SK-N-SH (cell line): ENCODE data around the gene AK4. TPM values are rescaled to one million over a fixed set of nuclear protein-coding genes. Genes with fewer than 3 reads are reported as not detected.

Experiments used
- CTCF ChIA-PET: fragments of 300-600, 350-600 bp; formaldehyde crosslinking; extraction: SDS; loops from one replicate; lab custom pipeline; 2021; lab: Yijun Ruan, JAX
- POLR2A ChIA-PET: fragments of 350-600 bp; sonication (Branson Sonifier 250); formaldehyde crosslinking; extraction: SDS; loops from one replicate; lab custom pipeline; 2020; ENCODE audit warnings: antibody characterized with exemption, inconsistent platforms; lab: Yijun Ruan, JAX
- DNase-seq: peaks from one replicate; pipeline ENCODE4 v3.0.0; 2012
- H2AFZ ChIP-seq: fragments of 200-600 bp; sonication (generic); 2 replicates; pipeline ENCODE4 v1.8.1; 2016; ENCODE audit warnings: antibody characterized with exemption, mild to moderate bottlenecking, low read depth
- H3F3A ChIP-seq: fragments of 200-600 bp; sonication (generic); replicated peaks from 2 replicates; pipeline ENCODE3; 2016; ENCODE audit warnings: antibody characterized with exemption, mild to moderate bottlenecking; ENCODE audit not compliant: insufficient read depth
- H3K27ac ChIP-seq, 2 experiments: fragments of 200-500 bp in 1 of 2; fragments of 200-600 bp in 1 of 2; sonication (Bioruptor generic) in 1 of 2; sonication (generic), shearing (Covaris generic) in 1 of 2; 2 replicates each; pipeline versions ENCODE4 v1.5.1 to v1.6.1; 2014 to 2016; ENCODE audit warnings: low read depth in 2 of 2, inconsistent platforms in 1 of 2, low read length in 1 of 2, mild to moderate bottlenecking in 1 of 2, mixed read lengths in 1 of 2
- H3K27me3 ChIP-seq: fragments of 200-600 bp; sonication (generic), shearing (Covaris generic); 2 replicates; pipeline ENCODE4 v1.6.1; 2016; ENCODE audit warnings: mixed run types; ENCODE audit not compliant: insufficient read depth
- H3K36me3 ChIP-seq, 2 experiments: fragments of 200-500 bp in 1 of 2; fragments of 200-600 bp in 1 of 2; sonication (Bioruptor generic) in 1 of 2; sonication (generic) in 1 of 2; replicated peaks in 1 of 2; 2 replicates each; pipeline versions ENCODE3 to v1.5.1; 2014 to 2016; ENCODE audit warnings: low read length in 1 of 2, mild to moderate bottlenecking in 1 of 2; ENCODE audit not compliant: insufficient read depth in 2 of 2, control insufficient read depth in 1 of 2
- H3K4me1 ChIP-seq, 2 experiments: fragments of 200-500 bp in 1 of 2; fragments of 200-600 bp in 1 of 2; sonication (Bioruptor generic) in 1 of 2; sonication (generic), shearing (Covaris generic) in 1 of 2; 2 replicates each; pipeline versions ENCODE4 v1.5.1 to v1.6.1; 2014 to 2016; ENCODE audit warnings: low read depth in 1 of 2, low read length in 1 of 2, mixed run types in 1 of 2; ENCODE audit not compliant: insufficient read depth in 2 of 2, control insufficient read depth in 1 of 2
- H3K4me2 ChIP-seq: fragments of 200-600 bp; sonication (generic), shearing (Covaris generic); 2 replicates; pipeline ENCODE4 v1.6.1; 2017; ENCODE audit warnings: mixed run types
- H3K4me3 ChIP-seq, 2 experiments: fragments of 200-500 bp in 1 of 2; fragments of 200-600 bp in 1 of 2; sonication (Bioruptor generic) in 1 of 2; sonication (generic), shearing (Covaris generic) in 1 of 2; 2 replicates each; pipeline versions ENCODE4 v1.5.1 to v1.8.1; 2014 to 2016; ENCODE audit warnings: low read depth in 2 of 2, inconsistent platforms in 1 of 2, low read length in 1 of 2, mild to moderate bottlenecking in 1 of 2, mixed read lengths in 1 of 2, moderate library complexity in 1 of 2
- H3K79me2 ChIP-seq: fragments of 200-600 bp; sonication (generic); 2 replicates; pipeline ENCODE4 v1.8.1; 2017; ENCODE audit warnings: mild to moderate bottlenecking; ENCODE audit not compliant: insufficient read depth
- H3K9ac ChIP-seq: fragments of 200-600 bp; sonication (generic); 2 replicates; pipeline ENCODE4 v1.6.1; 2017; ENCODE audit warnings: mixed run types
- H3K9me2 ChIP-seq: fragments of 200-600 bp; sonication (generic); 2 replicates; pipeline ENCODE4 v1.6.1; 2017; ENCODE audit warnings: mixed run types
- H3K9me3 ChIP-seq: fragments of 200-600 bp; sonication (generic); 2 replicates; pipeline ENCODE4 v1.6.1; 2017; ENCODE audit warnings: mixed run types, mild to moderate bottlenecking, moderate library complexity
- H4K20me1 ChIP-seq: fragments of 200-600 bp; sonication (generic); 2 replicates; pipeline ENCODE4 v1.6.1; 2017; ENCODE audit warnings: mild to moderate bottlenecking, mixed run types; ENCODE audit not compliant: insufficient read depth
- MAX ChIP-seq: IDR thresholded peaks from 2 replicates; pipeline ENCODE4 v1.4.0; 2012; ENCODE audit warnings: low read depth
- NRF1 ChIP-seq: IDR thresholded peaks from 2 replicates; pipeline ENCODE4 v1.6.1; 2012; ENCODE audit warnings: low read depth, mild to moderate bottlenecking, low read length
- SMC3 ChIP-seq: IDR thresholded peaks from 2 replicates; pipeline ENCODE4 v1.6.1; 2012; ENCODE audit warnings: low read depth, low read length, improper control_type of control experiment
- TCF12 ChIP-seq: IDR thresholded peaks from 2 replicates; pipeline ENCODE4 v1.4.0; 2012
- YY1 ChIP-seq: IDR thresholded peaks from 2 replicates; pipeline ENCODE4 v1.4.0; 2012; ENCODE audit warnings: low read depth, mild to moderate bottlenecking
- WGBS: methylation state at CpG from one replicate; pipeline ENCODE4 v1.1.6; 2017; ENCODE audit warnings: low lambda C conversion rate; 5-methylcytosine and 5-hydroxymethylcytosine counted together
- polyA plus RNA-seq, 3 experiments: library from polyadenylated mRNA; depleted of rRNA; stranded (reverse); fragments of >200 nt; gene quantifications; 2 replicates each; pipeline ENCODE4 v1.2.3, GENCODE V29; 2012
- TF ChIP-seq, protein P1 (sequence below): fragments of 200-600 bp; sonication (generic); IDR thresholded peaks from 2 replicates; pipeline ENCODE4 v1.6.1; 2017; ENCODE audit warnings: antibody characterized with exemption, mild to moderate bottlenecking, moderate library complexity

Gene AK4
- polyA plus RNA-seq, 1 of the 3 experiments (the other 2 are of a cell fraction): 6.4 TPM

- TF ChIP-seq SMC3 (no peak), MAX (0 out of 2 replicates have a peak, but pooled peaks have one; percentile 12), TCF12 (no peak)
- TF ChIP-seq, all 33 proteins: peak for 1
- CTCF ChIA-PET: interaction anchor here (0.6 to 4.0 kb wide), 7 partner anchors 11 to 434 kb away, joined by 3 to 18 read pairs (median 4); partner anchors contain the start of genes DNAJC6, LEPR and LEPROT
- POLR2A ChIA-PET: interaction anchor here (0.6 to 1.9 kb wide), 6 partner anchors 10 to 1348 kb away, joined by 3 to 17 read pairs (median 4); partner anchors contain the start of genes DNAJC6, LEPR and LEPROT
Measured at GRCh38 chr1:65253800-65254319, 105.9 kb downstream of the AK4 start.

DNA sequence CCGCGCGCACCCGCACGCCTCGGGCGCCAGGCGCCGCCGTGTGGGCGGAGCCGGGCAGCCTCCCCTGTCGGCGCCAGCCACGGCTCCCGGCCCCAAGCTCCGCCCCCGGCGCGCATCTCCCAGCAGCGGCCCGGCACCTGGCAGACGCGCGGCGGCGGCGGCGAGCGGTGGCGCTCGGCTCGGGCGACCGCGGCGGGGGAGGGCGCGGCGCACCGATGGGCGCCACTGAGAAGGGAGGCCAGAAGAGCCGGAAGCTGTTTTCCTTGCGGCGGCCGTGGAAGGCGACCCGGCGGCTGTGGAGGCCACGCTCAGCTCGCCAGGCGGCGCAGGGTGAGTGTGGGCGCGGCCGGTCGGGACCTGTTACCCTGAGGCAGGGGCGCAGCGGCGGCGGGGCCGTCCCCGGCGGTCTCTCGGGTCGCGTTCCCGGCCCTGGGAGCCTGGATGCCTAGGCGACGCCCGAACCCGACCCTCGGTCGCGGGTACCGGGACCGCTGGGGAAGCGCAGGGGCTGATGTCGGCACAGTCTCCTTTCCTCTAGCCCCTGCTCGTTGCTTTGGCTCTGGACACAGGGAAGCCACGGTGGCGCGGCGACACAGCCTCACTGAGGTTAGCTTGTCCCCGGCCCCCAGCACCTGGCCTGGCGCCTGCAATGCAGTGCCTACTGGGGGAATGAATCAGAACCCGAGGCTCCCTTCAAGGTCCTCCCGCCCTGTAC lies 106.5 kb downstream of the AK4 start:
- Histone ChIP-seq H3K4me2 (peak overlapping the region; percentile 91), H3K27me3 (no peaks in the 10 kb centered on the region), H3K9me3 (no peaks in the 10 kb centered on the region)
- TF ChIP-seq NRF1: peak; percentile 46
- TF ChIP-seq TCF12: no peak
- TF ChIP-seq, protein P1, sequence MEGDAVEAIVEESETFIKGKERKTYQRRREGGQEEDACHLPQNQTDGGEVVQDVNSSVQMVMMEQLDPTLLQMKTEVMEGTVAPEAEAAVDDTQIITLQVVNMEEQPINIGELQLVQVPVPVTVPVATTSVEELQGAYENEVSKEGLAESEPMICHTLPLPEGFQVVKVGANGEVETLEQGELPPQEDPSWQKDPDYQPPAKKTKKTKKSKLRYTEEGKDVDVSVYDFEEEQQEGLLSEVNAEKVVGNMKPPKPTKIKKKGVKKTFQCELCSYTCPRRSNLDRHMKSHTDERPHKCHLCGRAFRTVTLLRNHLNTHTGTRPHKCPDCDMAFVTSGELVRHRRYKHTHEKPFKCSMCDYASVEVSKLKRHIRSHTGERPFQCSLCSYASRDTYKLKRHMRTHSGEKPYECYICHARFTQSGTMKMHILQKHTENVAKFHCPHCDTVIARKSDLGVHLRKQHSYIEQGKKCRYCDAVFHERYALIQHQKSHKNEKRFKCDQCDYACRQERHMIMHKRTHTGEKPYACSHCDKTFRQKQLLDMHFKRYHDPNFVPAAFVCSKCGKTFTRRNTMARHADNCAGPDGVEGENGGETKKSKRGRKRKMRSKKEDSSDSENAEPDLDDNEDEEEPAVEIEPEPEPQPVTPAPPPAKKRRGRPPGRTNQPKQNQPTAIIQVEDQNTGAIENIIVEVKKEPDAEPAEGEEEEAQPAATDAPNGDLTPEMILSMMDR: peak; percentile 15; the same call in 1 of the 2 replicates
- no peak for TF ChIP-seq YY1
- 0 out of 2 replicates have a peak, but pooled peaks have one; percentile 0 for TF ChIP-seq SMC3
- TF ChIP-seq, all 33 proteins: peak for 3
- peaks cover 0 to 4% of the 10 kb centered on the region in 2 experiments; a peak in 1 of 4 replicates for H3K4me1 ChIP-seq
- no peaks in the 10 kb centered on the region for H3K9me2 ChIP-seq
- peak overlapping the region; percentile 81 to 82 for H3K4me3 ChIP-seq
- H3K36me3 ChIP-seq: no peaks in the 10 kb centered on the region
- H2AFZ ChIP-seq: peak overlapping the region; percentile 92
- peak overlapping the region; percentile 34; the same call in 1 of the 2 replicates for H3K9ac ChIP-seq
- POLR2A ChIA-PET: interaction anchor here (0.6 to 1.9 kb wide), 8 partner anchors 9 to 1347 kb away, joined by 3 to 17 read pairs (median 6); partner anchors contain the start of genes DNAJC6, LEPR and LEPROT
- peak; percentile 97 for DNase-seq
- H3F3A ChIP-seq: peaks cover 4% of the 10 kb centered on the region
- H3K27ac ChIP-seq: peak overlapping the region in 1 of 2 experiments; percentile 86; a peak in 2 of 4 replicates
- no peaks in the 10 kb centered on the region for H3K79me2 ChIP-seq
- CTCF ChIA-PET: interaction anchor here (0.6 to 4.0 kb wide), 9 partner anchors 10 to 433 kb away, joined by 3 to 18 read pairs (median 4); partner anchors contain the start of genes DNAJC6, LEPR and LEPROT
- whole genome bisulfite sequencing: 1% methylated on average over 10 of the region's 88 CpGs
- H4K20me1 ChIP-seq: no peaks in the 10 kb centered on the region

More at GRCh38 chr1:65253800-65254319, 105.9 kb downstream of the AK4 start:
- no peaks in the 10 kb centered on the region for H3K36me3 ChIP-seq
- peak overlapping the region in 1 of 2 experiments; percentile 64; a peak in 2 of 4 replicates for H3K27ac ChIP-seq
- no peaks in the 10 kb centered on the region for H3K9me3 ChIP-seq
- H3F3A ChIP-seq: peaks cover 4% of the 10 kb centered on the region
- peak overlapping the region; percentile 20; the same call in 1 of the 2 replicates for H3K9ac ChIP-seq
- WGBS: 5% methylated on average over 10 of the region's 15 CpGs
- H4K20me1 ChIP-seq: no peaks in the 10 kb centered on the region
- no peak for DNase-seq
- no peaks in the 10 kb centered on the region for H3K79me2 ChIP-seq
- H3K9me2 ChIP-seq: no peaks in the 10 kb centered on the region
- no peaks in the 10 kb centered on the region for H3K27me3 ChIP-seq
- H3K4me3 ChIP-seq: peak overlapping the region; percentile 81 to 82
- peak overlapping the region; percentile 71 for H3K4me2 ChIP-seq
- H2AFZ ChIP-seq: peak overlapping the region; percentile 92
- H3K4me1 ChIP-seq: peaks cover 0 to 4% of the 10 kb centered on the region in 2 experiments; a peak in 1 of 4 replicates
